Measurements from ENCODE around the gene ACTG2.

DNA sequence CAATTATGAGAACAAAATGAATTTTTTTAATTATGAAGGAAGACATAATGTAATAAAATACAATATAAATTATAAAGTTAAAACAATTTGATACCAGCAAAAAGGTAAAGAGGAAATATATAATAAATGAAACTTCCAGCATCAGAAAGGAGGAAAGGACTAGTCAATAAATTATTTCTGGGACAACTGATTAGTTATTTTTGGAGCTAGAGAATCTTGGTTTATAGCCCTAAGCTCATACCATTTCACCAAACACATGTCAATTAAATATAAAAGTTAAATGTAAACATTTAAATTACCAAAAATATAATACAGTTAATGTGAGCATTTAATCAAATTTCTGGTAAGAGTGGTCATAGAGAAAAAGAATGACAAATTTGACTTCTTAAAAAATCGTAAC is 12.1 kb downstream of the ACTG2 start:
- no peak for TF ChIP-seq POLR2AphosphoS5 (IDR thresholded peaks at IDR 0.05)
- TF ChIP-seq, protein P1, sequence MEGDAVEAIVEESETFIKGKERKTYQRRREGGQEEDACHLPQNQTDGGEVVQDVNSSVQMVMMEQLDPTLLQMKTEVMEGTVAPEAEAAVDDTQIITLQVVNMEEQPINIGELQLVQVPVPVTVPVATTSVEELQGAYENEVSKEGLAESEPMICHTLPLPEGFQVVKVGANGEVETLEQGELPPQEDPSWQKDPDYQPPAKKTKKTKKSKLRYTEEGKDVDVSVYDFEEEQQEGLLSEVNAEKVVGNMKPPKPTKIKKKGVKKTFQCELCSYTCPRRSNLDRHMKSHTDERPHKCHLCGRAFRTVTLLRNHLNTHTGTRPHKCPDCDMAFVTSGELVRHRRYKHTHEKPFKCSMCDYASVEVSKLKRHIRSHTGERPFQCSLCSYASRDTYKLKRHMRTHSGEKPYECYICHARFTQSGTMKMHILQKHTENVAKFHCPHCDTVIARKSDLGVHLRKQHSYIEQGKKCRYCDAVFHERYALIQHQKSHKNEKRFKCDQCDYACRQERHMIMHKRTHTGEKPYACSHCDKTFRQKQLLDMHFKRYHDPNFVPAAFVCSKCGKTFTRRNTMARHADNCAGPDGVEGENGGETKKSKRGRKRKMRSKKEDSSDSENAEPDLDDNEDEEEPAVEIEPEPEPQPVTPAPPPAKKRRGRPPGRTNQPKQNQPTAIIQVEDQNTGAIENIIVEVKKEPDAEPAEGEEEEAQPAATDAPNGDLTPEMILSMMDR (IDR thresholded peaks at IDR 0.05) = no peak

All from breast epithelium (tissue), 3 donors.